NCI-H774 (cell line): Measurements from ENCODE around the gene HSD17B10.
"Not testable (repeated sequence)": the region's sequence is repeated elsewhere in the genome, so short reads cannot be mapped to it uniquely, and the experiment has no call there.

Experiments used
- DNase-seq: peaks from one replicate; lab custom pipeline; 2025; lab: John Stamatoyannopoulos, UW

The HSD17B10 gene

DNA sequence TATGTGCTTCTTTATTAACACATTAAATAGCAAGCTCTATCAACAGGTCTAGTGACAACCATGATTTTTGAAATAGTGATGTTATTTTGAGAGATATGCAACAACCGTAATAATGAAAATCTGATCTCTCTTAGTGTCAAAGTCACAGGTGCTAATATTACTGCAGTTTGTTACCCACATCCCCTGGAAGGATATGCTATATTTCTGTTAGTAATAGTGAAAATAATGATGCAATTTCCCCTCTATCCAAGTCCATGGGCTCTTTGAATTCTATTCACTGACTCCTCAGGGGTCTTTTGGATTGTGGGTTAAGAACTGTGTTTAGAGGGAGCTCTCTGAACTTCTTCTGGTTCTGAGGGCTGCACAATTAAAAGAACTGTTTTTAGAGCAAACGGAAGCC is 3.0 kb upstream of the HSD17B10 start:
- DNase-seq: no peak

DNA sequence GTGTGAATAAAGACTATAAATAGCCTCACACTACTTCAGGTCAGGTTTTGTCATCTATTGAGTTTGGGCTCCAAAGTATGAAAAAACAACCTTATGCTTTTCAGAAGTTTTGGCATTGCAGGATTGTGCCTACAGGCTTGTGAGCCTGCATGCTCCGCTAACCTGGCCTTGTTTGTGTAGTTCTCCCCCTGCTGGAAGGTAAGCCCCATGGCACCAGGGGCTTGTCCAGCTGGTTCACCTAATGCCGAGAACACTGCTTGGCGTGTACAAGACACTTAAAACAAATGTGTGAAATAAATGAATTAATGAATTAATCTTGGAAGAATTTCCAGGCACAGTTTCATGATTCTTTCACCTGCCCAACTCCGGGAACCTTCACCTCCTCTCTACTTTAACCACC is 1.8 kb upstream of the HSD17B10 start:
- DNase-seq: peak; percentile 48

DNA sequence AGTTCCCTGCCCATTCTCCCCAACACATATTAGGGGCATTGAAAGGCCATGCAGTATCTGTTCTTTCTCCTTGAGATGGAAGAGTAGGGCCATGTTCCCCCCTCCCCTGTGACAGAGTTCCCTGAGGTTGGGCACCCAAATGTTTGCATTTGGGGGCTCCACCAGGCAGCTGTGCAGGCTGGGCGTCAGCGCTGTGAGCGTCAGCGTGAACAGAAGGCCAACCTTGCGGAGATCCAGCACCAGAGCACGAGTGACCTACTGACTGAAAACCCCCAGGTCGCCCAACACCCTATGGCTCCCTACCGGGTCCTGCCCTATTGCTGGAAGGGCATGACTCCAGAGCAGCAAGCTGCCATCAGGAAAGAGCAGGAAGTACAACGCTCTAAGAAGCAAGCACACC is 3.9 kb downstream of the HSD17B10 start:
- no peak for DNase-seq

DNA sequence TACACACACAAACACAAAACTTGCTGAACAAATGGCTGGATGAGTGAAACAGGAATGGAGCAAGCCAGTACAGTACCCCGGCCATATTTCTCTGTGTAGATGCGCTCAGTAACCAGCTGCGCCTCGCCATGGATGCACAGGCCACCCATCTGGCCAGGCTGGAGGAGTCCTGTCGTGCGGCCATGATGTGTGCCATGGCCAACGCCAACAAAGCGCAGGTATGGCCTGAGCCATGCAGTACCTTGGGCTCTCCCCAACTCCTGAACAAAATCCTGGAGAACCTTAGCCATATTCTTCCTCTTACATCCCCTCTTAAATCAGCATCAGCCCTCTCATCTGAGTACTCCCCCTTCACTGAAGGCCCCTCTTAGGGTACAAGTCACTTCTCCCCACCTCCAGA is 4.4 kb downstream of the HSD17B10 start:
- DNase-seq: no peak

DNA sequence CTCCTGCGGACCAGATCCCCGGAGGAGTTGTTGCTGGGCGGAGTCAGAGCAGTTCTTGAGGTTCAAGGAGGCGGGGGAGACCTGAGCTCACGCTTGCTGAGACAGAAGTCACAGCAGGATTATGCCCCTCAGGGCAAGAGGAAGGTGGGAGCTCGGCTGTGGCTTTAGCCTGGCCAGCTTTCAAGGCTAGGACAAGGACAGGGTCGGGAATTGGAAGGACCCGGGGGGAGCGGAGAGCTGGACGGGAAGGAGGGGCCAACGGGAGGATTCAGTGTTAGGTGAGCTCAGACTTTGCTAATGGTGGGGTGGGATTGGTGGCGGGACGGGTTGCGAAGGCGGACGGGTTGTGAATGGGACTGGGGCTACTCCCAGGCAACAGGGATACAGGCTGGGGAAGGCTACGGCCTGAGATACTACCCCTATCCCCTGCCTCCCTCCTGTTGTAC is 11.3 kb downstream of the HSD17B10 start, which contains the start of gene RIBC1:
TSS of gene RIBC1 (plus strand) at position 13 of the 446 bp plus-strand sequence. CDS start 3,404 bp downstream, outside the sequence.
- DNase-seq: no peak

DNA sequence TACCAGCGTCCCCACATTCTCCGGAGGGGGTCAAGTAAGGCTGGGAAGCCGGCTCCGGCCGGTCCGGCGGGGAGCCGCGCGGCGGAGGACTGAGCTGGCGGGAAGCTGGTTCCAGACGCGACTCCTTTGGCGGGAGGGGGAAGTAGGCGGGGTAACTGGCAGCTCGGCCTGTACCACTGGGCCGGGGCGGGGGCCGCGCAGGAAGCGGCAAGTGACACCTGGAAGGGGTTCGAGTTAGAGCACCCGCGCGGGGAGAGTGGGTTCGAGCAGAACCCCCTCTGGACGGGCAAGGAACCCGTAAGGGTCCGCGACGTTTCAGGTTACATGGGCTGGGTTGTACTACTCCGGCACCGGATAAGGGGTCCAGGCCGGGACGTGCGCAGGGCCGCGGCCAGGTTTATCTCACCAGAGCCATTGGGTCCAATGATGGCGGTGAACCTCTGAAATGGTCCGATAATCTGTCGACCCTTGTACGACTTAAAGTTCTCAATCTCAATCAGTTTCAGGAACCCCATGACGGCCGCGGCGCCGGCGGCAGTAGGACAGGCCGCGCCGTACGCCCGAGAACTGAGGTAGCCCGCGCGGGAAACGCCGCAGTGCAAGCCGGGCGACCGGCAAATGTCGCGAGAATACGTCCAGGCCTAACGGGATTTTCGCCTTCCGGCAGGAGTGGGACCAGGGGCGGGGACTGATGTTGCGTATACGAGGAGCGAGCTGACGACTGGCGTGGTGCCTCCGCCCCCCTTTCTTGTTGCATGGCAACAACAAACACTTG is 11.9 kb downstream of the HSD17B10 start, which contains the start of gene SMC1A:
TSS of gene SMC1A (minus strand) at position 569 of the 775 bp plus-strand sequence. CDS start at position 515, 54 bp downstream.
- peak; percentile 89 for DNase-seq

DNA sequence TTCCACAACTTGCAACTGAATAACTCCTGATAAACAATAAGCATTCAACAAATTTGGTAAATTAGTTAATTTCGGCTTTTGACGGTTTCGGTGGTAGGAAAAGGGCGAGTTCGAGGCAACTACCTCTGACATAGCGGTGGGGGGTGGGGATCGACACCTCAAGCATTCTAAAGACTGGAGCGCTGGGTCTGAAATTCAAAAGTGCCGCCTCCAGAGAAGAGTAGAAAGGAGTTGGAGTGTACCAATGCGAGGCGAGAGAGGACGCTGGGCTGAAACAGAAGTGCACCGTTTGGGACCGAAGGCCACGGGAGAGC is 12.4 kb downstream of the HSD17B10 start:
- DNase-seq: no peak

DNA sequence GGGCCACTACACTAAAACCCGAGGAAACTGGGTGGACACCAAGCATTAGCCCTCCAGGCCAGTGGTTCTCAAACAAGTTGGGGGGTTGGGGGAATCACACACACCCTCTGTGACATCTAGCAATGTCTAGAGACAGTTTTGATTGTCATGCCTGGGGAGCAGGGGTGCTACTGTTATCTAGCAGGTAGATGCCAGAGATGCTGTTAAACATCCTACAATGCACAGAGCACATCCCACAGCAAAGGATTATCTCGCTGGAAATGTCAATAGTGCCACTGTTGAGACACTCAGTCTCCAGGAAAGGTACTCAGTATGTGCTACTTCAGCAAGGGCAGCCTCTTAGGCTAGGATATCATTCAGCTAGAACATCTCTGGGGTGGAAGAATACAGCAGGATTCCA is 13.0 kb downstream of the HSD17B10 start:
- DNase-seq: no peak

DNA sequence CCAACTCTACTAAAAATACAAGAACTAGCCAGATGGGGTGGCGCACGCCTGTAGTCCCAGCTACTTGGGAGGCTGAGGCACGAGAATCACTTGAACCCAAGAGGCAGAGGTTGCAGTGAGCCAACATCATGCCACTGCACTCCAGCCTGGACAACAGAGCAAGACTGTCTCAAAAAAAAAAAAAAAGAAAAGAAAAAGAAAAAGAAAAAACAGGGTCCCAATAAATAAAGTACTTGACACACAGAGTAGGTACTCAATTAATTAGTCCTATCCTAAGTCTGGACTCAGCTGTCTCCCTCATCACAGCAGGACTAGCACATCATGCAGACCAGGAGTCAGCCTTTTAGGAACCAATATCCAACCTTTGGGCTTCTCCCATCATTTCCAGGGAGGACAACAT is 13.8 kb downstream of the HSD17B10 start:
- DNase-seq: not testable (repeated sequence)

DNA sequence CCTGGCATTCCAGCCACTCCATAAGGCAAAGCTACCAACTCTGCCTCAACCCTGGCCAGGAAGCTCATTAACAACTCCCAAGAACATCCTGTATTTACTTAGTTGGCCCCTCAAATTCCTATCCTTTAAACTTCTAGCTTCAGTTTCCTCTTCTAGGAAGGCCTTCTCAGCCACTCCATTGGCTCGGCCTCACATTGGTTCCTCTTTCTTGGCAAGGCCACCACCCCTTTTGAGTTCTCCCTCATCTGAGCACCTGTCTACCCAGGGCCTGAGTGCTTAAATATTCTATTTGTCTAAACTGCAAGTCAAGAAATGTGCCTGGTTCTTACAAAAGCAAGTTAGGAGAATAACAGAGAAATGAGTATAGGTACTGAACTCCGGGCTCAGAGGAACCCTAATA is 21.7 kb downstream of the HSD17B10 start:
- no peak for DNase-seq

DNA sequence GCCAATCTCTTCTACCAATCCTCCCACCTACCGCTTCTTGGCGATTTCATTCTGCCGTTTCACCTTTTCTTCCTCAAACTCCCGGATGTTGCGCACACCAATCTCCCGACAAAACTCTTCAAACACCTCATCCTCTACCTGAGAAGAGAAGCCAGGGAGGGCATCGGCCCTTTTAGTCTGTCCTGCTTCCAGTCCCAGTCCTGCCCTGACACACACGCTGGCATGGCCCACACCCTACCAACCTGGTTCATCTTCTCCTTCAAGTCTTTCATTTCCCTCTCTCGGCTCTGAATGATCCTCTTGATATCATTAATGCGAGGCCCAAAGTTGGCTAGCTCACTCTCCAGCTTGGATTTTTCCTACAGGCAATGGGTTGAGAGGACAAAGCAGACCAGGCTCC is 30.6 kb downstream of the HSD17B10 start:
- no peak for DNase-seq

DNA sequence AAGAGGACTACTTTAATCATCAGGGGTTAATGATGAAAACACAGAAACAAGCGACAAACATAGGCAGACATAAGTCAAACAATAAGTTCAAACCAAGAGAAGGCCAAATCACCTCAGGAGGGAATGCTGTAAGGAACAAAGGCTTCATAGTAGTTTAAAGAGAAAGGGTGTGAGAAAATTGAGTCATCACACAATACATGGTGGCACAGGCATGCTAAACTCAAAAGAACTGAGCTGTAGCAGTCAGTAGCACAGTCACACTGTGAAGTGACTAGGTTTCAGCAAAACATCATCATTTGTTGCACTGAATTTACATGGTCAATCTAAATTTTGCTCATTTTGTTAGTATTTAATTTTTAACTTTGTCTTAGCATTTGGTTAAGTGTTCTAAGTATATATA is 36.0 kb downstream of the HSD17B10 start:
- no peak for DNase-seq

DNA sequence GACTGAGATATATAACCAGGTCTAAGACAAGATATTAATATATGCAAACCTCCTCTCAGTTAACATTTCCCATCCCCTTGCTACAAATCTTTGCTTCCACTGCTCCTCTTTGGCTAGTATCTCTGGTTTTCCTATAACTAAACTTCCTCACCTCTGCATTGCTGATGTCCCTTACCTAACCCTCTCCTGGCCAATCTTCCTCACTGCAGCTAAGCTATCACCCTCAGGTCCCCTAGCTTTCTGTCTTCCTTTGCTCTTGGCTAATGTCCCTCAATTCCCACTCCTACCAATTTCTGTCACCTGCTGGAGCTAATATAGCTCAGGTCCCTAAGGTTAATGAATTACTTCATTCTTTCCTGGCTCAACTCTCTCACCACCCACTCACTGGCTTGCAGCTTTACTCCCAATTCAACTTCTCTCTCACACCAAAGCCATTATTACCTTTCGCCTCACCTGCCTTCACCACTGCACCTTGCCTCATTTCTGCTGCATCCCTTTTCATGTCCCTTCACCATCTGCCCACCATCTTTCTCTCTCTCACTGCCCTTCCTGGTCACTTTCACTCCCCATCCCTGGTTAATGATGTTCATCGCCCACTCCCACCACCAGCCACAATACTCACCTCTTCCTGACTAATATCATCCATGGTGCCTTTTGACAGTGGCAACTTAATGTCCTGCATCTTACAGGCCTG is 38.4 kb downstream of the HSD17B10 start:
- no peak for DNase-seq

DNA sequence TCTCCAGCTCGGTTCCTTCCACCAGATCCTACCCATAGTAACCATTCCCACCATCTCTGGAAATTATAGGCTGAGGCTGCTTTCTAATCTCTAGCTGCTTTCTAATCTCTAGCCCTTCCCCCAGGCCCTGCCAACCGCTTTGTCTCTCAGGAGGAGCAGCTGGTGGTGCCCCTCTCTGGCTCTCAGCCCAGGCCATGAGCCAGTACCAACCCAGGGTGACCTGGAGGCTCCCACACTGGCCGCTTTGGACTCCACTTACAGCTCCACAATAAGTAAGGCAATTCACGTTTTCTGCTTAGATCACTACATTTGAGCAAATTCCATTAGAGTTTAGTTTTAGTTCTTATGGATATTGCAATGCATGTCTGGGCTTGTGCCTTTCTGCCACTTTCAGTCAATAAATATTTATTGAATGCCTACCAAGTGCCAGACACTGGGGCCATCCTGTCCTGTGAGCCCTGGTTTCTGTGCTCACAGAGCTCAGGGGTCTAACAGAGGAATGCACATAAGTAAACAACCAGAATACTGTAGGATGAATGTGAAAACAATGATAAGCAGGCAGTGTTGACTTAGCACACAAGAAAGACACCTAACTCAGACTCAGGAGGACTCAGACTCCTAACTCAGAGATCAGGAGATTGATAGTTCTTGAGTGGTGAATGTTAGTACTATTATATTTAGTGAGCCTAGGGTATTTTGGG is 50.6 kb downstream of the HSD17B10 start:
- no peak for DNase-seq
